RWPE2 (cell line): ENCODE measurements around the gene PLA2G4F.

Experiments
- ATAC-seq: fragments of 200-7000 bp; cut with Tn5 transposase; 3 replicates; pipeline ENCODE4 v1.9.1; 2021; ENCODE audit warnings: low read depth
- DNase-seq: peaks from one replicate; pipeline ENCODE4 v3.0.0-alpha.2; 2020; ENCODE audit warnings: low spot score
- H3K27ac ChIP-seq: fragments of 450-650 bp; 2 replicates; pipeline ENCODE4 v1.5.1; 2017; ENCODE audit warnings: mild to moderate bottlenecking; ENCODE audit not compliant: poor library complexity, severe bottlenecking
- H3K27me3 ChIP-seq: fragments of 250-450 bp; sonication (Bioruptor Pico); 2 replicates; pipeline ENCODE4 v1.5.1; 2021; ENCODE audit warnings: mild to moderate bottlenecking, moderate library complexity; ENCODE audit not compliant: insufficient read depth, poor library complexity, severe bottlenecking
- H3K36me3 ChIP-seq: fragments of 250-450 bp; sonication (Bioruptor Pico); 2 replicates; pipeline ENCODE4 v1.5.1; 2020; ENCODE audit warnings: low read depth, mild to moderate bottlenecking, moderate library complexity
- H3K4me1 ChIP-seq: fragments of 250-450 bp; sonication (Bioruptor Pico); 2 replicates; pipeline ENCODE4 v1.5.1; 2021; ENCODE audit warnings: mild to moderate bottlenecking, moderate library complexity; ENCODE audit not compliant: insufficient read depth, poor library complexity, severe bottlenecking
- H3K4me3 ChIP-seq: fragments of 250-450 bp; sonication (Bioruptor Pico); 2 replicates; pipeline ENCODE4 v1.5.1; 2021; ENCODE audit warnings: mild to moderate bottlenecking, moderate library complexity; ENCODE audit not compliant: severe bottlenecking
- H3K9me3 ChIP-seq: fragments of 250-450 bp; sonication (Bioruptor Pico); 2 replicates; pipeline ENCODE4 v1.5.1; 2021; ENCODE audit warnings: mild to moderate bottlenecking, moderate library complexity; ENCODE audit not compliant: severe bottlenecking
- CTCF ChIP-seq: fragments of 450-650 bp; IDR thresholded peaks from one replicate; pipeline ENCODE4 v1.5.1; 2017; ENCODE audit warnings: mild to moderate bottlenecking, moderate library complexity; ENCODE audit not compliant: poor library complexity, severe bottlenecking

PLA2G4F gene

GRCh38 chr15:42101861-42102260, 54.6 kb downstream of the PLA2G4F start:
- H3K9me3 ChIP-seq: no peaks in the 10 kb centered on the region
- H3K4me3 ChIP-seq: no peak overlapping the region
- no peaks in the 10 kb centered on the region for H3K27me3 ChIP-seq
- no peak for TF ChIP-seq CTCF
- peaks cover 21% of the 10 kb centered on the region for H3K4me1 ChIP-seq
- ATAC-seq (no peak), DNase-seq (no peak)
- no peak overlapping the region for H3K27ac ChIP-seq
- H3K36me3 ChIP-seq: no peaks in the 10 kb centered on the region

GRCh38 chr15:42100021-42100800, 56.2 kb downstream of the PLA2G4F start:
- peak overlapping the region; percentile 21 for H3K27ac ChIP-seq
- ATAC-seq (peak; percentile 84), DNase-seq (no peak)
- no peak for TF ChIP-seq CTCF
- H3K4me1 ChIP-seq: peaks cover 21% of the 10 kb centered on the region
- H3K27me3 ChIP-seq: no peaks in the 10 kb centered on the region
- no peaks in the 10 kb centered on the region for H3K36me3 ChIP-seq
- no peaks in the 10 kb centered on the region for H3K9me3 ChIP-seq
- no peak overlapping the region for H3K4me3 ChIP-seq

GRCh38 chr15:42097018-42097417, 59.4 kb downstream of the PLA2G4F start:
- H3K27me3 ChIP-seq: no peaks in the 10 kb centered on the region
- H3K9me3 ChIP-seq: no peaks in the 10 kb centered on the region
- TF ChIP-seq CTCF: no peak
- DNase-seq: no peak
- H3K4me1 ChIP-seq: peaks cover 37% of the 10 kb centered on the region
- H3K27ac ChIP-seq: no peak overlapping the region
- no peaks in the 10 kb centered on the region for H3K36me3 ChIP-seq
- no peak overlapping the region for H3K4me3 ChIP-seq
- no peak for ATAC-seq

- ATAC-seq (peak; percentile 19; the same call in 2 of the 3 replicates), DNase-seq (peak; percentile 77)
- Histone ChIP-seq H3K27ac (no peak within 1 kb of the TSS), H3K27me3 (no peaks in the 10 kb centered on the region), H3K4me3 (no peak within 1 kb of the TSS), H3K9me3 (no peaks in the 10 kb centered on the region), H3K36me3 (no peaks in the 10 kb centered on the region), H3K4me1 (peaks cover 35% of the 10 kb centered on the region)
- peak; percentile 34 for TF ChIP-seq CTCF
These were observed 61.9 kb downstream of the PLA2G4F start, which contains the start of gene PLA2G4D for GRCh38 chr15:42094512-42094963. PLA2G4D (minus strand) TSS chr15:42094562; CDS start chr15:42094459, 103 bp downstream.

GRCh38 chr15:42093966-42094365, 62.5 kb downstream of the PLA2G4F start:
- H3K36me3 ChIP-seq: no peaks in the 10 kb centered on the region
- no peak for DNase-seq
- no peak overlapping the region for H3K4me3 ChIP-seq

More at GRCh38 chr15:42093966-42094365, 62.5 kb downstream of the PLA2G4F start:
- Histone ChIP-seq H3K27me3 (no peaks in the 10 kb centered on the region), H3K4me1 (peaks cover 35% of the 10 kb centered on the region), H3K9me3 (no peaks in the 10 kb centered on the region), H3K27ac (no peak overlapping the region)
- no peak for ATAC-seq
- TF ChIP-seq CTCF: no peak
